HEK293 (cell line): ENCODE data around the gene TMEM229B.

Experiments used
- CTCF ChIA-PET: fragments of 350-600 bp; formaldehyde crosslinking; extraction: SDS; loops from one replicate; lab custom pipeline; 2021; ENCODE audit warnings: antibody characterized with exemption; lab: Yijun Ruan, JAX
- POLR2A ChIA-PET: fragments of 300-600 bp; formaldehyde crosslinking; extraction: SDS; loops from one replicate; lab custom pipeline; 2020; ENCODE audit warnings: antibody characterized with exemption, inconsistent platforms; lab: Yijun Ruan, JAX
- H3K27ac ChIP-seq: fragments of 200-500 bp; sonication (Bioruptor generic); 2 replicates; pipeline ENCODE4 v1.5.1; 2014; ENCODE audit warnings: low read depth, low read length, control low read depth, inconsistent platforms; ENCODE audit errors: extremely low read depth
- H3K36me3 ChIP-seq, 2 experiments: fragments of 200-500 bp in 1 of 2; sonication (Bioruptor generic) in 1 of 2; 1 replicate in 1 of 2; 2 replicates in 1 of 2; pipeline ENCODE4 v1.5.1; 2014 to 2017; ENCODE audit warnings: inconsistent platforms in 2 of 2, low read length in 2 of 2; ENCODE audit not compliant: control insufficient read depth in 2 of 2, insufficient read depth in 1 of 2
- H3K4me1 ChIP-seq: fragments of 200-500 bp; sonication (Bioruptor generic); 2 replicates; pipeline ENCODE4 v1.5.1; 2014; ENCODE audit warnings: mild to moderate bottlenecking, low read length, inconsistent platforms; ENCODE audit not compliant: control insufficient read depth, insufficient read depth
- H3K4me3 ChIP-seq: 2 replicates; pipeline ENCODE4 v1.5.1; 2011; ENCODE audit warnings: low read depth, mild to moderate bottlenecking, control low read depth, low read length, moderate library complexity
- H3K9me3 ChIP-seq: fragments of 200-500 bp; sonication (Bioruptor generic); 2 replicates; pipeline ENCODE4 v1.5.1; 2014; ENCODE audit warnings: low read depth, low read length, inconsistent platforms; ENCODE audit not compliant: control insufficient read depth, insufficient read depth
- BCL11B ChIP-seq: fragments of 450-650 bp; formaldehyde crosslinking; IDR thresholded peaks from 2 replicates; pipeline ENCODE4 v1.5.1; 2016; ENCODE audit warnings: low read depth, missing biosample characterization, missing genetic modification characterization
- GLI2 ChIP-seq: fragments of 450-650 bp; formaldehyde crosslinking; IDR thresholded peaks from 2 replicates; pipeline ENCODE4; 2017; ENCODE audit warnings: missing biosample characterization, missing genetic modification characterization, low read depth, borderline replicate concordance
- KLF17 ChIP-seq: fragments of 450-650 bp; formaldehyde crosslinking; IDR thresholded peaks from 2 replicates; pipeline ENCODE4 v1.5.1; 2016; ENCODE audit warnings: missing biosample characterization, missing genetic modification characterization
- KLF8 ChIP-seq: fragments of 450-650 bp; formaldehyde crosslinking; IDR thresholded peaks from 2 replicates; pipeline ENCODE4 v1.5.1; 2016; ENCODE audit warnings: missing biosample characterization, missing genetic modification characterization
- MZF1 ChIP-seq: fragments of 450-650 bp; formaldehyde crosslinking; IDR thresholded peaks from 2 replicates; pipeline ENCODE4 v1.5.1; 2017; ENCODE audit warnings: missing biosample characterization, missing genetic modification characterization, borderline replicate concordance
- PRDM4 ChIP-seq: fragments of 450-650 bp; formaldehyde crosslinking; IDR thresholded peaks from 2 replicates; pipeline ENCODE4 v1.5.1; 2017; ENCODE audit warnings: missing biosample characterization, missing genetic modification characterization
- PRDM6 ChIP-seq: fragments of 450-650 bp; formaldehyde crosslinking; IDR thresholded peaks from 2 replicates; pipeline ENCODE4 v1.5.1; 2017; ENCODE audit warnings: missing biosample characterization, missing genetic modification characterization
- SCRT1 ChIP-seq: fragments of 450-650 bp; formaldehyde crosslinking; IDR thresholded peaks from 2 replicates; pipeline ENCODE4 v1.5.1; 2016; ENCODE audit warnings: missing biosample characterization, missing genetic modification characterization, borderline replicate concordance
- ZBTB17 ChIP-seq: fragments of 450-650 bp; formaldehyde crosslinking; IDR thresholded peaks from 2 replicates; pipeline ENCODE4 v1.5.1; 2016; ENCODE audit warnings: missing biosample characterization, missing genetic modification characterization
- ZBTB48 ChIP-seq: fragments of 450-650 bp; formaldehyde crosslinking; IDR thresholded peaks from 2 replicates; pipeline ENCODE4 v1.5.1; 2016; ENCODE audit warnings: missing biosample characterization, missing genetic modification characterization
- ZBTB6 ChIP-seq: fragments of 450-650 bp; formaldehyde crosslinking; IDR thresholded peaks from 2 replicates; pipeline ENCODE4 v1.5.1; 2017; ENCODE audit warnings: missing biosample characterization, missing genetic modification characterization
- ZNF114 ChIP-seq: fragments of 450-650 bp; formaldehyde crosslinking; IDR thresholded peaks from 2 replicates; pipeline ENCODE4 v1.5.0; 2017; ENCODE audit warnings: missing biosample characterization, missing genetic modification characterization
- ZNF133 ChIP-seq: fragments of 450-650 bp; formaldehyde crosslinking; IDR thresholded peaks from 2 replicates; pipeline ENCODE4 v1.5.1; 2016; ENCODE audit warnings: missing biosample characterization, missing genetic modification characterization
- ZNF248 ChIP-seq: fragments of 450-650 bp; formaldehyde crosslinking; IDR thresholded peaks from 2 replicates; pipeline ENCODE4 v1.5.1; 2017; ENCODE audit warnings: missing biosample characterization, missing genetic modification characterization
- ZNF266 ChIP-seq: fragments of 450-650 bp; formaldehyde crosslinking; IDR thresholded peaks from 2 replicates; pipeline ENCODE4 v1.5.1; 2016; ENCODE audit warnings: missing biosample characterization, missing genetic modification characterization, low read depth
- ZNF391 ChIP-seq: fragments of 450-650 bp; formaldehyde crosslinking; IDR thresholded peaks from 2 replicates; pipeline ENCODE4 v1.5.1; 2016; ENCODE audit warnings: low read depth, missing biosample characterization, missing genetic modification characterization, borderline replicate concordance
- ZNF560 ChIP-seq: fragments of 450-650 bp; formaldehyde crosslinking; IDR thresholded peaks from 2 replicates; pipeline ENCODE4 v1.5.1; 2017; ENCODE audit warnings: missing biosample characterization, missing genetic modification characterization, borderline replicate concordance
- ZNF561 ChIP-seq: fragments of 450-650 bp; IDR thresholded peaks from 2 replicates; pipeline ENCODE4 v1.5.1; 2018; ENCODE audit warnings: missing biosample characterization, missing genetic modification characterization, borderline replicate concordance
- ZNF580 ChIP-seq: fragments of 450-650 bp; formaldehyde crosslinking; IDR thresholded peaks from 2 replicates; pipeline ENCODE4 v1.5.1; 2016; ENCODE audit warnings: missing biosample characterization, missing genetic modification characterization
- ZNF621 ChIP-seq: fragments of 450-650 bp; formaldehyde crosslinking; IDR thresholded peaks from 2 replicates; pipeline ENCODE4 v1.5.1; 2017; ENCODE audit warnings: missing biosample characterization, missing genetic modification characterization
- ZNF629 ChIP-seq: fragments of 450-650 bp; formaldehyde crosslinking; IDR thresholded peaks from 2 replicates; pipeline ENCODE4 v1.5.1; 2017; ENCODE audit warnings: missing biosample characterization, missing genetic modification characterization
- ZNF654 ChIP-seq: fragments of 450-650 bp; formaldehyde crosslinking; IDR thresholded peaks from 2 replicates; pipeline ENCODE4 v1.5.1; 2016; ENCODE audit warnings: low read depth, missing biosample characterization, missing genetic modification characterization
- ZNF768 ChIP-seq: fragments of 450-650 bp; formaldehyde crosslinking; IDR thresholded peaks from 2 replicates; pipeline ENCODE4 v1.5.1; 2018; ENCODE audit warnings: missing biosample characterization, mild to moderate bottlenecking, missing genetic modification characterization
- ZNF837 ChIP-seq: fragments of 450-650 bp; formaldehyde crosslinking; IDR thresholded peaks from 2 replicates; pipeline ENCODE4 v1.5.1; 2016; ENCODE audit warnings: missing biosample characterization, missing genetic modification characterization
- ZSCAN30 ChIP-seq: fragments of 450-650 bp; IDR thresholded peaks from 2 replicates; pipeline ENCODE4 v1.5.1; 2018; ENCODE audit warnings: missing biosample characterization, mild to moderate bottlenecking, missing genetic modification characterization, moderate library complexity

The TMEM229B gene

GRCh38 chr14:67446371-67447032 lies 42.0 kb downstream of the TMEM229B start:
- H3K36me3 ChIP-seq: no peaks in the 10 kb centered on the region
- H3K4me3 ChIP-seq: no peak overlapping the region
- H3K27ac ChIP-seq: no peak overlapping the region
- TF ChIP-seq KLF8 (tag by site-specific recombination) (no peak), KLF17 (tag by site-specific recombination) (no peak), ZNF114 (no peak), GLI2 (tag by site-specific recombination) (no peak), ZNF768 (tag by site-specific recombination) (no peak), ZNF654 (no peak), ZNF561 (tag by site-specific recombination) (no peak), ZBTB48 (tag by site-specific recombination) (no peak), ZBTB17 (tag by site-specific recombination) (no peak), PRDM6 (no peak)
- ChIA-PET POLR2A (no interaction called here), CTCF (interaction anchor here (0.7 to 4.3 kb wide), 5 partner anchors 17 to 82 kb away, joined by 3 to 28 read pairs (median 3); no protein-coding TSS in a partner anchor)
- no peaks in the 10 kb centered on the region for H3K4me1 ChIP-seq
- no peaks in the 10 kb centered on the region for H3K9me3 ChIP-seq

- Histone ChIP-seq H3K4me3 (no peak overlapping the region), H3K36me3 (no peaks in the 10 kb centered on the region), H3K4me1 (no peaks in the 10 kb centered on the region), H3K27ac (no peak overlapping the region), H3K9me3 (no peaks in the 10 kb centered on the region)
- ChIA-PET POLR2A (no interaction called here), CTCF (interaction anchor here (4.3 kb wide), 1 partner anchor 17 kb away, joined by 28 read pairs; no protein-coding TSS in a partner anchor)
- TF ChIP-seq ZNF560 (tag by site-specific recombination): no peak
- no peak for TF ChIP-seq ZNF629
- TF ChIP-seq ZNF621 (tag by site-specific recombination): no peak
- no peak for TF ChIP-seq MZF1 (tag by site-specific recombination)
- TF ChIP-seq ZNF580 (tag by site-specific recombination): no peak
- TF ChIP-seq ZBTB6 (tag by site-specific recombination): no peak
- no peak for TF ChIP-seq ZNF248 (tag by site-specific recombination)
- TF ChIP-seq ZNF114: no peak
- no peak for TF ChIP-seq ZNF133 (tag by site-specific recombination)
- no peak for TF ChIP-seq PRDM4 (tag by site-specific recombination)
- TF ChIP-seq ZNF391 (tag by site-specific recombination): no peak
- no peak for TF ChIP-seq ZSCAN30 (tag by site-specific recombination)
- no peak for TF ChIP-seq ZNF266 (tag by site-specific recombination)
- no peak for TF ChIP-seq ZNF654
- no peak for TF ChIP-seq ZNF837 (tag by site-specific recombination)
- TF ChIP-seq SCRT1 (tag by site-specific recombination): no peak
- no peak for TF ChIP-seq BCL11B
Observed at GRCh38 chr14:67444395-67444794, 44.1 kb downstream of the TMEM229B start.
